HG02981 (cell line): ENCODE measurements around the gene CYB561D2.

Experiments
- ATAC-seq: cut with Tn5 transposase; IDR thresholded peaks from one replicate; pipeline ENCODE4 v1.9.1; 2021; ENCODE audit warnings: mild to moderate bottlenecking, moderate library complexity; ENCODE audit not compliant: unreplicated experiment

CYB561D2 gene

DNA sequence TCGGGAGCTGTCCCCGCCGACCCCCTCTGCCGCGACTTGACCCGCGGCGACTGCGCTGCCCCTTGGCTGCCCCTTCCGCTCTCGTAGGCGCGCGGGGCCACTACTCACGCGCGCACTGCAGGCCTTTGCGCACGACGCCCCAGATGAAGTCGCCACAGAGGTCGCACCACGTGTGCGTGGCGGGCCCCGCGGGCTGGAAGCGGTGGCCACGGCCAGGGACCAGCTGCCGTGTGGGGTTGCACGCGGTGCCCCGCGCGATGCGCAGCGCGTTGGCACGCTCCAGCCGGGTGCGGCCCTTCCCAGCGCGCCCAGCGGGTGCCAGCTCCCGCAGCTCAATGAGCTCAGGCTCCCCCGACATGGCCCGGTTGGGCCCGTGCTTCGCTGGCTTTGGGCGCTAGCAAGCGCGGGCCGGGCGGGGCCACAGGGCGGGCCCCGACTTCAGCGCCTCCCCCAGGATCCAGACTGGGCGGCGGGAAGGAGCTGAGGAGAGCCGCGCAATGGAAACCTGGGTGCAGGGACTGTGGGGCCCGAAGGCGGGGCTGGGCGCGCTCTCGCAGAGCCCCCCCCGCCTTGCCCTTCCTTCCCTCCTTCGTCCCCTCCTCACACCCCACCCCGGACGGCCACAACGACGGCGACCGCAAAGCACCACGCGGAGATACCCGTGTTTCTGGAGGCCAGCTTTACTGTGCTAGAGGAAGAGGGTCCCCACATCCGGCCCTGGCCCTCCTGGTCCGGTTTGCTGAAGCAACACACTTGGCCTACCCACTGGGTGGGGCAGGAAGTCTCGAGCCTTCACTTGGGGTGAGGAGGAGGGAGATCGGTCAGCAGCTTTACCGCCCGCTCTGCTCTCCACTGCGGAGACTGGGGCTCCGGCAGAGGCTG, 10.0 kb upstream of the CYB561D2 start, which contains the start of gene RASSF1:
RASSF1 (minus strand) TSS at position 389 of the 882 bp plus-strand sequence; CDS start at position 358, 31 bp downstream.
- no peak for ATAC-seq

DNA sequence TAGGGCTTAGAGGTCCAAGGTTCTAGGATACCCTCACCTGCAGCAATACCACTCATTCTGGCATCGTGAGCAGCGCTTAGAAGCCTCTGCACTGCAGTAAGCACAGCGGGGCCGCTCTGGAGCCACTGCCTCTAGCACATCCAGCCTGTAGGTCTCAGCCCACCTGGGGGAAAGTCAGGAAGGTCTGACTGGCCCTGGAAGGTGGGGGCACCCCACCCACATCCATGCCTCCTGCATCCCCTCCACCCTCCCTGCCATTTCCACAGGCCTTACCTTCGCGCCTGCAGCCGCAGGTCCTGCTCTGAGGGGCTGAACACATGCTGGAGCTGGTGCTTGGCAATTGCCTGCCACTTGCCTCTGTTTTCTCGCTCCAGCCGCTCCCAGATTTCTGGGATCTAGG, 9.1 kb upstream of the CYB561D2 start:
- ATAC-seq = no peak

- ATAC-seq = no peak
Measured at GRCh38 chr3:50341996-50342650, 8.5 kb upstream of the CYB561D2 start.

DNA sequence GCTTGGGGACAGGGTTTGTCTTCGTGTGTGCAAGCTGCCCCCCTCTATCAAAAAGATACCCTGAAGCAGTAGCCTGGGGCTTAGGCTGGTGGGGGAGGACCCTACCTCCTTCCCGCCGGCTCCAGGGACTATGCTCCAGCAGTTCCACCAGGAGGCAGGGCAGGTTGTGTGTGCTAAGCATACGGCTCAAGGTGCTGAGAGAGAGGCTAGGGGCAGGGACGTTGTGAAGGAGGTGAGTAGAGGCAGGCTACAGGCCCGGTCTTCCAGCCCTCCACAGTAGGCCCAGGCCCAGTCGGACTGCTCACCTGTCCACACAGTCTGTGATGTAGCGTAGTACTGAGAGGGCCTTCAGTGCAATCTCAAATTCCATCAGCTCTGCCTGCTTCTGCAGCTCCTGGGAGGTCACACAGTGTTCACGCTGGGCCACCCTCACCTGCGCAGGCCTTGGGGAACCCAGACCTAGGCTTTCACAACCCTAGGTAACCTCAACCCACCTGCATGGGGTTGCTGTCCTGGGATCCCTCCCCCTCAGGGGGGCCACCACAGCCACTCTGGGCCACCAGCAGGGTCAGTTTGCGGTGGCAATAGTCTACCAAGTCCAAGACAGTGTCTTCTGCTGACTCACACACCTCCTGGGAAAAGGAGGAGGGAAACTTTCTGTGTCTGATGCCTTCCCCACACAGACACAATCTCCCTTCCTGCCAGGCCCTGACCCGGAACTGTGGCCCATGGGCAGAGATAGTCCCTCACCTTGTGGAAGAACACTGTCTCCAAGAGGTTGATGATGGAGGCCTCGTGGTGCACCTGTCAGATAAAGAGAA, 7.6 kb upstream of the CYB561D2 start:
- no peak for ATAC-seq

DNA sequence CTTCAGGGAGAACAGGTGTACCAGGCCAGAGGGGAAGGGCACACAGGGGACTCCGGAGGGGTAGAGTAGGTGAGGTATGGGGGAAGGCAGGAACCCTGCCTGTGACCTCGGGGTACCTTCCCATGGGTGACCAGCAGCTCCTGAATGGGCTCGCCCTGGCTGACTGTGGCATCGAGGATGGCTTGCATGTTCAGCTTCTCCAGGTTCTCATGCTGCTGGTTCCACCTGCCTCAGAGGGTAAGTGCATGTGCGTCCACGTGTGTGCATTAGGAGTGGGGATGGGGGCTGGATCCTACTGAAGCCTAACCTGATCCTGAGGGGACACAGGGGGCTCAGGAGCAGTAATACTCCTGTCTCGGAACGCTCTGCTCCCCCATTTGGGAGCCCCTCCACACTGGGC, 5.7 kb upstream of the CYB561D2 start:
- no peak for ATAC-seq

DNA sequence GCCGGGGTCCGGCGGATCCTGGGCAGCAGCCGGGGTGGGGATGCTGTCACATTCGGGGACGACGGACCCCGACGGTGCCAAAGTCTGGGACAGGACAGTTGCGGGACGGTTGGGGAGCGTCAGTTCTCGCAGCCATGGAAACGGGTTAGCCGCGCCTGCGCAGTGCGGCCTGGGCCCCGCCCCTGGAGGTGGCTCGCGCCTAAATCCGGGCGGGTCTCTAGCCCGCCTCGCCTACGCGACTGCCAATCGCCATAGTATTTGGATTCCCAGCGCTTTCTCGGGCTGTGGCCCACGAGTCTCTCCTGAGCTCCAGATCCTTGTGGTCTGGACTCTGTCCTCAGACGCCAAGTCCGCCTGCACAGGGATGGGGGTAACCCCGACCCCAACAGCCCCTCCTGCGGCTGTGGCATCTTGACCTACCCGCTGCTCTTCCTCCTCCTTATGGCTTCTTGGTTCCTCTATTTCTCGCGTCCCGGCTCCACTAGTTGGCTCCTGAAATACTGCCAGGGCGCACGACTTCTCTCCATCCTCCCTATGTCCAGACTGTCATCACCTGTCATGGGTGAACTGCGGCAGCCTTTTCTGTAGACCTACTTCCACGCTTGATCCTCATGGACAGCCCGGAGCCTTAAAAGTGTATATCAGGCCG, 5.0 kb upstream of the CYB561D2 start, which contains the start of gene ZMYND10:
ZMYND10 (minus strand) TSS at position 147 of the 649 bp plus-strand sequence. CDS start 153 bp downstream, outside the sequence.
- no peak for ATAC-seq

DNA sequence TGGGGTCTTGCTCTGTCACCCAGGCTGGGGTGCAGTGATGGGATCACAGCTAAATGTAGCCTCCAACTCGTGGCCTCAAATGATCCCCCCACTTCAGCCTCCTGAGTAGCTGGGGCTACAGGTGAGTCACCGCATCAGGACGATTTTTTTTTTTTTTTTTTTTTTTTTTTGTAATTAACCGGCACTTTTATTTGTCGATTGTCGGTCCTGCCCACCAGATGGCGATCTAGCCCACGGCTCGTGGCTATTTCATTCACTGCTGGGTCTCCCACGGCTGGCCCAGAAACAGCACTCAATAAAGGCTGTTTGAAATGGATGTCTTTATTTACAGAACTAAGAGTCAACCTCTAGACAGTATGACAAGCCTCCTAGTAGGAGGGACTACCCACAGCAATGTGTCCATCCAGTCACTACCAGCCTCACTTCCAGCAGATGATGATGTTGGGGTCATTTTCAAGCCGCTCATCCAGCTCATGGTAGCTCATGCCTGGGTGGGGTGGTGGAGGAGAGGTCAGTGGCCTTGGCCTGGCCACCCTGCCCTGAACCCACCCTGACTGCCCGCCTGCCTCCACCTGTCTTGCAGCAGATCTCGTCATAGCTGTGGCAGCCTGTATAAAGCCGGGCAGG, 3.4 kb upstream of the CYB561D2 start:
- no peak for ATAC-seq

- ATAC-seq = no peak
Measured at GRCh38 chr3:50350213-50350526, 492 bp upstream of the CYB561D2 start.

GRCh38 chr3:50351323-50351697, 648 bp downstream of the CYB561D2 start:
- ATAC-seq = no peak

DNA sequence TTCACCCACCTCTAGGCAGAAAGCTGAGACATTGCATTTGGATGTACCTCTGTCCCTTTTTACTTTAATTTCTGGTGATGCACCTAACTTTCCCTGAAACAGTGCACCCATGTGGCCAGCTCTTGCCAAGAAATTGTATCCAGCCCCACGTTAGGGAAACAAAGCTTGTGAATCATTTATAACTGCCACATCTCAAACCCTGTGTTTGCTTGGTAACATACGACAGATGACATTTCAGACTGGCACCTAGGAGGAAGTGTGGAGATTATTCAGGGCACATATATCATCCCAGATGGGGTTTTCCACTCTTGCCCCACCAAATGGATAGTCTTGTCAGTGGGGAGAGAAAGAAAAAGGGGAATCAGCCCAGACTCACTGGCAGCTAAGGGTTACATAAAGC, 2.1 kb downstream of the CYB561D2 start:
- ATAC-seq = no peak

- no peak for ATAC-seq
Measured at GRCh38 chr3:50353245-50354004, 2.8 kb downstream of the CYB561D2 start.

DNA sequence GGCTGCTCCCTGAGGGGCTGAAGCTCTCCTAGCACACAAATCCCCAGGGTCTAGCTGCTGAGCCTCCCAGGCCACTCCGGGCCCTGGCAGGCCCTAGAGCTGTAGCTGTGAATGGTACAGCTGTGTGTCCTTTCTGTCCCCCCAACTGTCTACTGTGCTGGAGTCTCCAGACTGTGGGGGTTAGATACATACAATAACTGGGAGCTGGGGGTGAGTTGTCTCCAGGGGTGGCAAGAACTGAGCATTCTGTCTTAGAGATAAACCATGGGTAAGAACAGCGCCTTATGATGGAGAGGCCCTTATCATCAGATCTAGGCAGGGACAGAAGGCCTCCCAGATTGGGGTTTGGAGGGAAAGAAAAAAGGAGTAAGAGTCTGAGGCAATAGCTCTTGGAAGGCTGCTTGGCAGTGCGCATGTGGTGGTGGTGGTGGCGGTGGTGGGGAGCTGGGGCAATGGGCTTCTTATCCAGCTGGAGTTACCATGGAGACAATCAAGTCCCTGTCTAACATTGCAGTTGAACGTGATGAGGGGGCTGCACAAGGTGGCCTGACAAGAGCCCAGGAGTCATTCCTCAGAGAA, 3.6 kb downstream of the CYB561D2 start:
- ATAC-seq = no peak

DNA sequence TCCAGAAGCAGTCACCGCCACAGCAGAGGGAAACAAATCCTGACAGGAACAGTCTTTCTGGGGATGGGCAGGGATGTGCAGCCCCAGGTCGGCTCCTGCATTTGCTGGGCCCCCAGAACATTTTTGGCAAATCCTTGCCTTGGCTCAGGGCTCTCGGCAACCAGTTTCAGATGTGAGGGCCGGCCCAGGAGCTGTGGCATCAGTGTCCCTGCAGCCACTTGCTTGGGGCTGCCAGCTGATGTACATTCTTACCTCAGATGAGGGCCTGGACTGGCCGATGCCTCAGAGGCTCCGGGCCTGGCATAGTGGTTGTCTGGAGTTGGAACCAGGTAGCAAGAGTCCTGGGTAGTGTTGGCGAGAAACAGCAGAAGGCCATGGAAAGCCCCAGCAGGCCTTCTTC, 4.2 kb downstream of the CYB561D2 start:
- no peak for ATAC-seq

DNA sequence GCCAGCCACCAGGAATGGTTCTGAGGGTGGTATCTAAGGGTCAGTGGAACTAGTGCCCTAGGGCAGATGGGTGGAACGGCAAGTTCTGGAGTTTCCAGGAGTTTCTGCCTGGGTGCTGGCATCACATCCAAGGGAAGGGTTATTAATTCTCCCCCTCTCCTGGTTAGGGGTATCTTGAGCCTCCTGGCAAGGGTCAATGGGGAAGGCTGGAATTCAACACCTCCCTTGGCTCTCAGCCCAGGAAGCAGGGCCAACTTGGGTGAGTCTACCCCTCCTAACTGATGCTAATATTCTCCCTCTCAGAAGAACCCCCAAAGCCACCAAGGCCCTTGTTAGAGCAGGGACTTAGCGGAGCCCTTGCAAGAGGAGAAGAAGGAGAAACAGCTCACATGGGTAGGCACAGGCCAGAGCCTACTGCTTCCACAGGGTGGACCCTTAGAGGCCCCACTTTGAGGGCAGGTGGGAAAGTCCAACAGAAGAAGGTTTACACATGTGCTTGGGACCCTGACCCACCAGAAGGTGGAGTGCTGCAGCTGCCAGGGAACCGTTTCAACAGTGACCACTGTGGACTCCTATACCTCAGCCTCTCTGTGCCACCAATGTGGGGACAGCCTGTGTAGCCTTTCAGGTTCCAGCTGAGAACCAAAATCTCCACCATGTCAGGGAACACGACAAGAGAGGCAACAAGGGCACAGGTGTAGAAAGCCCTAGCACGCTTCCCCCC, 5.3 kb downstream of the CYB561D2 start:
- no peak for ATAC-seq

GRCh38 chr3:50356553-50356952, 5.9 kb downstream of the CYB561D2 start:
- ATAC-seq = no peak

DNA sequence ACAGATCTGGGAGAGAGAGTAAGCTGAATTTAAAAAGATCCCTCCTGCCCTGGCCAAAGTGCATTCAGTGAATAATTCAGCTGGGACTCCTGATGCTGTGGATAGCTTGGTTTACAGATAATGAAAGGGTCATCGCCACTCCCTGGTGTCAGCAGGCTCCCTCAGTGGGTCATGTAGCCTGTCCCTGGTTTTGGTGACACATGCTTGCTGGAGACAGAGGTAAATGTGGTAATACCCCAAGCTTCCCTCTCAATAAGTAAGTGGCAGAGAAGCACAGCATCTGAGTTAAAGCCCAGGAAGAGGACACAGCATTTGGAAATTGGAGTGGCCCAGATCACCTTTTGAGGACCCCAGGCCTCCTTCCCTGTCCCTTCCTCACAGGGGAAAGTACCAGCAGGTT, 6.8 kb downstream of the CYB561D2 start:
- no peak for ATAC-seq

GRCh38 chr3:50358355-50358910, 7.8 kb downstream of the CYB561D2 start:
- ATAC-seq = no peak
